CD8-positive, alpha-beta memory T cell (primary cell): Measurements from ENCODE around the gene TMED10. TPM values are rescaled to one million over a fixed set of nuclear protein-coding genes. Genes with fewer than 3 reads are reported as not detected.
A peak's percentile ranks its signal among the peaks of the same experiment; 100 is the strongest.

Source experiments
- CTCF ChIA-PET: fragments of 350-600 bp; sonication (Branson Sonifier 250); formaldehyde crosslinking; loops from one replicate; lab custom pipeline; 2021; ENCODE audit warnings: antibody characterized with exemption; lab: Charles Lee
- POLR2A ChIA-PET: fragments of 350-600 bp; sonication (Branson Sonifier 250); formaldehyde crosslinking; loops from one replicate; lab custom pipeline; 2021; ENCODE audit warnings: antibody characterized with exemption; lab: Charles Lee
- DNase-seq, 5 donors: peaks; one replicate each; pipeline versions ENCODE4 v3.0.0 to v3.0.0-alpha.2; 2020 to 2022; ENCODE audit warnings: mixed read lengths in 1 of 5
- H3K27ac ChIP-seq: one replicate; pipeline ENCODE4 v1.7.0; 2013; ENCODE audit warnings: low read depth, mild to moderate bottlenecking, low read length, moderate library complexity
- H3K27me3 ChIP-seq: 2 replicates; pipeline ENCODE4 v1.7.0; 2013; ENCODE audit warnings: low read length, mild to moderate bottlenecking; ENCODE audit not compliant: insufficient read depth, poor library complexity, severe bottlenecking
- H3K36me3 ChIP-seq: 2 replicates; pipeline ENCODE4 v1.7.0; 2013; ENCODE audit warnings: mild to moderate bottlenecking, low read length, moderate library complexity; ENCODE audit not compliant: insufficient read depth
- H3K4me1 ChIP-seq: 2 replicates; pipeline ENCODE4 v1.7.0; 2013; ENCODE audit warnings: mild to moderate bottlenecking, low read length, moderate library complexity; ENCODE audit not compliant: insufficient read depth
- H3K4me3 ChIP-seq: 2 replicates; pipeline ENCODE4 v1.7.0; 2013; ENCODE audit warnings: mild to moderate bottlenecking, low read length
- H3K9me3 ChIP-seq: 2 replicates; pipeline ENCODE4 v1.7.0; 2013; ENCODE audit warnings: mild to moderate bottlenecking, low read length
- H3K27ac Mint-ChIP-seq, 8 donors: one replicate each; pipeline ENCODE4 v1.8.0; 2020 to 2021; ENCODE audit warnings: mixed read lengths in 8 of 8, mild to moderate bottlenecking in 6 of 8, inconsistent platforms in 3 of 8, moderate library complexity in 3 of 8
- H3K27me3 Mint-ChIP-seq, 2 donors: one replicate each; pipeline ENCODE4 v1.8.0; 2020 to 2021; ENCODE audit warnings: mixed read lengths in 2 of 2, mild to moderate bottlenecking in 1 of 2, moderate library complexity in 1 of 2
- H3K36me3 Mint-ChIP-seq, 3 donors: one replicate each; pipeline ENCODE4 v1.8.0; 2020 to 2021; ENCODE audit warnings: mixed read lengths in 3 of 3, inconsistent platforms in 1 of 3, mild to moderate bottlenecking in 1 of 3
- H3K4me1 Mint-ChIP-seq, 3 donors: one replicate each; pipeline ENCODE4 v1.8.0; 2020 to 2021; ENCODE audit warnings: mixed read lengths in 3 of 3, inconsistent platforms in 1 of 3, mild to moderate bottlenecking in 1 of 3
- H3K4me3 Mint-ChIP-seq, 7 donors: one replicate each; pipeline ENCODE4 v1.8.0; 2020 to 2021; ENCODE audit warnings: mixed read lengths in 7 of 7, mild to moderate bottlenecking in 6 of 7, moderate library complexity in 4 of 7, inconsistent platforms in 2 of 7
- H3K9me3 Mint-ChIP-seq, 5 donors: one replicate each; pipeline ENCODE4 v1.8.0; 2020 to 2022; ENCODE audit warnings: mixed read lengths in 5 of 5, mild to moderate bottlenecking in 3 of 5, moderate library complexity in 2 of 5, inconsistent platforms in 1 of 5
- polyA plus RNA-seq: library from polyadenylated mRNA; unstranded; fragments of 300-500 nt; fragmentation: Illumina TruSeq; gene quantifications from one replicate; pipeline ENCODE4 v1.2.3, GENCODE V29; 2021
- total RNA-seq, 2 experiments: library from RNA; stranded (reverse); gene quantifications; one replicate each; pipeline ENCODE4 v1.2.3, GENCODE V29; 2021

TMED10 gene
- total and polyA plus RNA-seq, 3 experiments from 2014 or later = 178 to 321 (median 178) TPM

DNA sequence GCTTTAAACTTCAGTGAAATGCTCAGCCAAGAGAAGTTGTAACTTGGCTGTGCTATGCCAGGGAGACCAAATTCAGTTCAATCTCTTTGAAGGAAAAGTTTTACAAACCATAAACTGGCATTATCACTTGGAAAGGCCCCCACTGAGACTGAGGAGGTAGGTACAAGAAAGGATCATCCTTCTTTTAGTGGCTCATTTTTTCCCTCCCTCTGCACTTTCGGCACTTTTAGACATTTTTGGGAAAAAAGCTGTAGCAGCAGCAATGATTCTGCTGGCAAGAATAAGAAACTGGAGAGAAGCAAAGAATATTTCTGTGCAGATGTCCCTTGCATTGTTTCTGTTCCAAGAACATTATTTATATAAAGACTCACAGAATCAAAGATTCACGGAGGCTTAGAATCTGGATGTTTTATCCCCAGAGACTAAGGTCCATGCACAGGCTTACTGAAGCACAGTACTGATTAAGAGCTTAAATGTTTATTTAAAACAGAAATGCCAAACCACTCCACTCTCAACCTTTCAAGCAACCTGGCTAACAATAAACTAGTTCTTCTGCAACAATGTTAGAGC, 94.7 kb downstream of the TMED10 start:
- peaks cover 0 to 1% (median 0%) of the 10 kb centered on the region in 3 donors for H3K4me1 Mint-ChIP-seq
- no peak overlapping the region for H3K4me3 Mint-ChIP-seq
- CTCF ChIA-PET = interaction anchor here (1.0 kb wide), 1 partner anchor 10 kb away, joined by 3 read pairs; no protein-coding TSS in a partner anchor
- H3K9me3 ChIP-seq = no peaks in the 10 kb centered on the region
- no peaks in the 10 kb centered on the region for H3K9me3 Mint-ChIP-seq
- peaks cover 28% of the 10 kb centered on the region for H3K36me3 ChIP-seq
- POLR2A ChIA-PET = no interaction called here
- H3K4me1 ChIP-seq = no peaks in the 10 kb centered on the region
- H3K36me3 Mint-ChIP-seq = peaks cover 0 to 59% (median 19%) of the 10 kb centered on the region in 3 donors
- peak overlapping the region in 1 of 8 donors; percentile 42 for H3K27ac Mint-ChIP-seq
- H3K27me3 ChIP-seq = no peaks in the 10 kb centered on the region
- H3K27me3 Mint-ChIP-seq = no peaks in the 10 kb centered on the region
- H3K4me3 ChIP-seq = no peak overlapping the region
- no peak for DNase-seq
- no peak overlapping the region for H3K27ac ChIP-seq

Other genes starting within 250 kb of the TMED10 start
- gene PGF, start 221.0 kb downstream of the TMED10 start, total RNA-seq = under 1 TPM in 1 of 2 experiments, not detected in 1; 0.29 TPM
- gene PGF, start 221.0 kb downstream of the TMED10 start, polyA plus RNA-seq = not detected
- gene EIF2B2, start 173.7 kb downstream of the TMED10 start, total RNA-seq = 10 to 100 TPM; 57.4 to 66.7 TPM
- 28.3 TPM for gene EIF2B2, start 173.7 kb downstream of the TMED10 start, polyA plus RNA-seq
- 10 to 100 TPM; 16.2 to 16.7 TPM for gene MLH3, start 125.1 kb downstream of the TMED10 start, total RNA-seq
- gene MLH3, start 125.1 kb downstream of the TMED10 start, polyA plus RNA-seq = 10.4 TPM
- 10 to 100 TPM; 37.4 to 39.2 TPM for gene ACYP1, start 112.6 kb downstream of the TMED10 start, total RNA-seq
- gene ACYP1, start 112.6 kb downstream of the TMED10 start, polyA plus RNA-seq = 20.1 TPM
- gene ZC2HC1C, start 107.0 kb downstream of the TMED10 start, total RNA-seq = 1 to 10 TPM in 1 of 2 experiments, under 1 TPM in 1; 0.81 to 2.2 TPM
- gene ZC2HC1C, start 107.0 kb downstream of the TMED10 start, polyA plus RNA-seq = 1.1 TPM
- gene NEK9, start 49.6 kb downstream of the TMED10 start, total RNA-seq = 10 to 100 TPM; 72.2 to 74.0 TPM
- gene NEK9, start 49.6 kb downstream of the TMED10 start, polyA plus RNA-seq = 18.0 TPM
- gene FOS, start 102.2 kb upstream of the TMED10 start, total RNA-seq = 10 to 100 TPM; 15.2 to 16.8 TPM
- gene FOS, start 102.2 kb upstream of the TMED10 start, polyA plus RNA-seq = 768 TPM